Prostate gland (tissue), 2 donors: ENCODE data around the gene TMEM169. TPM values are rescaled to one million over a fixed set of nuclear protein-coding genes. Genes with fewer than 3 reads are reported as not detected.

Experiments used
- DNase-seq: peaks from one replicate; pipeline ENCODE4 v3.0.0-alpha.2; 2019; ENCODE audit warnings: low spot score
- H3K27ac ChIP-seq, 2 donors: fragments of 200-600 bp; sonication (generic); 2 replicates each; pipeline ENCODE4 v1.5.1; 2017 to 2019
- H3K27me3 ChIP-seq: fragments of 200-600 bp; sonication (generic); replicated peaks from 2 replicates; pipeline ENCODE4 v1.5.1; 2019; ENCODE audit not compliant: insufficient read depth
- H3K36me3 ChIP-seq, 2 donors: fragments of 200-600 bp; sonication (generic); 1 replicate in 1 of 2; 2 replicates in 1 of 2; pipeline versions ENCODE4 v1.5.1 to v1.8.1; 2017 to 2019
- H3K4me1 ChIP-seq: fragments of 200-600 bp; sonication (generic); replicated peaks from 2 replicates; pipeline ENCODE4 v1.5.1; 2019
- H3K4me3 ChIP-seq, 2 donors: fragments of 200-600 bp; sonication (generic); 2 replicates each; pipeline ENCODE4 v1.5.1; 2017 to 2019
- H3K9me3 ChIP-seq: fragments of 200-600 bp; sonication (generic); 2 replicates; pipeline ENCODE4 v1.5.1; 2017
- CTCF ChIP-seq, 4 experiments: fragments of 200-600 bp in 2 of 4; fragments of 450-650 bp in 2 of 4; sonication (generic) in 2 of 4; IDR thresholded peaks; 1 replicate in 3 of 4; 2 replicates in 1 of 4; pipeline ENCODE4 v1.5.1; 2016 to 2019; ENCODE audit warnings: antibody characterized with exemption in 4 of 4, mild to moderate bottlenecking in 2 of 4, moderate library complexity in 2 of 4
- POLR2A ChIP-seq: fragments of 450-650 bp; IDR thresholded peaks from one replicate; pipeline ENCODE4 v1.6.1; 2016; ENCODE audit warnings: antibody characterized with exemption, mild to moderate bottlenecking
- POLR2AphosphoS5 ChIP-seq: sonication (generic); formaldehyde crosslinking; IDR thresholded peaks from one replicate; pipeline ENCODE4 v1.6.1; 2017; ENCODE audit warnings: antibody characterized with exemption
- WGBS: methylation state at CpG from one replicate; pipeline ENCODE4 v1.1.5; 2018; 5-methylcytosine and 5-hydroxymethylcytosine counted together
- intact Hi-C: fragments of 100-400 bp; cut with DNase I; formaldehyde crosslinking; loops from one replicate; pipeline ENCODE4 v1.14.2; 2022
- total RNA-seq, 2 donors: library from RNA; depleted of rRNA; stranded (reverse); fragments of >200 nt; gene quantifications; one replicate each; pipeline ENCODE4 v1.1.0, GENCODE V29; 2016

Gene TMEM169
- total RNA-seq, 2 donors from 2014 or later, result 0.80 to 1.1 TPM

- no peak for DNase-seq
- no peaks in the 10 kb centered on the region for H3K9me3 ChIP-seq
- H3K36me3 ChIP-seq, result peaks cover 0 to 4% of the 10 kb centered on the region in 2 donors
- H3K4me1 ChIP-seq, result peaks cover 5% of the 10 kb centered on the region
- H3K27ac ChIP-seq, result no peak overlapping the region
- no peak overlapping the region for H3K4me3 ChIP-seq
- TF ChIP-seq CTCF (IDR thresholded peaks at IDR 0.05) (no peak), POLR2A (no peak), POLR2AphosphoS5 (no peak)
- no peaks in the 10 kb centered on the region for H3K27me3 ChIP-seq
- intact Hi-C loops, result no loop called here
- 44% methylated on average over 13 of the region's 13 CpGs for WGBS
Measured at GRCh38 chr2:216107760-216108159, 26.0 kb downstream of the TMEM169 start.

GRCh38 chr2:216108310-216108966 is 26.7 kb downstream of the TMEM169 start:
- no peaks in the 10 kb centered on the region for H3K9me3 ChIP-seq
- no peaks in the 10 kb centered on the region for H3K27me3 ChIP-seq
- TF ChIP-seq POLR2AphosphoS5 (no peak), POLR2A (no peak), CTCF (IDR thresholded peaks at IDR 0.05) (no peak)
- peak overlapping the region; percentile 67 to 86 for H3K4me3 ChIP-seq
- DNase-seq, result no peak
- WGBS, result 48% methylated on average over 6 of the region's 6 CpGs
- peak overlapping the region in 1 of 2 donors; percentile 79 for H3K27ac ChIP-seq
- intact Hi-C loops, result no loop called here
- H3K36me3 ChIP-seq, result peaks cover 0 to 4% of the 10 kb centered on the region in 2 donors
- peaks cover 5% of the 10 kb centered on the region for H3K4me1 ChIP-seq

GRCh38 chr2:216108967-216109921 is 27.5 kb downstream of the TMEM169 start, which contains the start of gene XRCC5:
Gene XRCC5 (plus strand): TSS chr2:216109348. CDS start chr2:216109437, 89 bp downstream.
- Histone ChIP-seq H3K27me3 (no peaks in the 10 kb centered on the region), H3K36me3 (peaks cover 0 to 4% of the 10 kb centered on the region in 2 donors), H3K27ac (peak within 1 kb of the TSS; percentile 79), H3K4me3 (peak within 1 kb of the TSS; percentile 67 to 86), H3K4me1 (peaks cover 5% of the 10 kb centered on the region), H3K9me3 (no peaks in the 10 kb centered on the region)
- peak; percentile 93 for DNase-seq
- TF ChIP-seq CTCF (IDR thresholded peaks at IDR 0.05), result peak in 1 of 4 experiments; percentile 40
- TF ChIP-seq POLR2A, result peak; percentile 39
- peak; percentile 95 for TF ChIP-seq POLR2AphosphoS5
- under 1% methylated on average over 57 of the region's 57 CpGs for whole genome bisulfite sequencing
- intact Hi-C loops, result no loop called here

- Histone ChIP-seq H3K27me3 (no peaks in the 10 kb centered on the region), H3K4me3 (peak overlapping the region; percentile 67 to 86), H3K9me3 (no peaks in the 10 kb centered on the region), H3K4me1 (peaks cover 5% of the 10 kb centered on the region), H3K27ac (peak overlapping the region; percentile 79), H3K36me3 (peaks cover 0 to 4% of the 10 kb centered on the region in 2 donors)
- no peak for DNase-seq
- WGBS, result 5% methylated on average over 10 of the region's 10 CpGs
- peak in 3 of 4 experiments; percentile 34 to 59 (median 58) for TF ChIP-seq CTCF (IDR thresholded peaks at IDR 0.05)
- TF ChIP-seq POLR2AphosphoS5, result no peak
- TF ChIP-seq POLR2A, result no peak
- intact Hi-C loops, result loop anchor here (10.0 kb wide), 1 partner anchor 305 kb away; the partner anchor contains the start of gene SMARCAL1
Measured at GRCh38 chr2:216109962-216110614, 28.4 kb downstream of the TMEM169 start.
